Measurements from ENCODE around the gene TAF1B.

TAF1B gene

DNA sequence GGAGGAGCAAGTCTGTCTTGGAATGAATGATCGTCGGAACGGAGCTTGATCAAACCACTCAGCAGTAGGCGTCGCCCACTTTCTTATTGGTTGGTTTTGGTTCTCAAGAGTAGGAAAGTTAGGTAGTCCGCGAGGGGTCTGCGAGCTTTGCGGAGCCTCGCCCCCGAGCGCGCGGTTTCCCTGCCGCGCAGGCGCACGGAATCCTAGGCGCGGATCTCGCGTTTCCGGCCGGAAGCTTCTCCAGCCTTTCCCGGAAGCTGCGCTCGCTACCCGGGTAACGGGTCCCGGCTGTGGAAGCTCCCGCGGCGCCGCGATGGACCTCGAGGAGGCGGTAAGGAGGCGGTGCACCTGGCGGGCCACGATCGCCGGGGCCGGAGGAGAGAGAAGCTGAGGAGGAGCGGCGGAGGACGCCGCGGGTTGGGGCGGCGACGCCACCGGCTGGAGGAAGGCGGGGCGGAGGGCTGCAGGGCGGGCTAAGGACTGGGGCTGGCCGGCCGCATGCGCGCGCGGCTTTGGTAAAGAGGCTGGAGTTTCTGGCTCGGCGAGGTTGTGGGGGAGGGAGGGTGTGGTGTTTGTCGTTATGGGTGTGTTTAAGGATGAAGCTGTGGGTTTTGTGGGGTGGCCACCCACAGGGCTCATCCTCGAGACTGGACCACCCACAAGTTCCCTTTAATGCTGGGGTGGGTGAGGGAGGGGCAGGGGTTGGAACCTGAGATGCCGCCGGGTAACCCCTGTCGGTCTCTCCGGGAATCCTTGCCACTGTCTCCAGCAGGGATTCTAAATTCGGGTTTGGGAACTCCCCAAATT lies at the start of gene TAF1B:
TAF1B (plus strand) TSS at position 246 of the 807 bp plus-strand sequence; CDS start at position 314, 68 bp downstream.
- TF ChIP-seq, protein P1, sequence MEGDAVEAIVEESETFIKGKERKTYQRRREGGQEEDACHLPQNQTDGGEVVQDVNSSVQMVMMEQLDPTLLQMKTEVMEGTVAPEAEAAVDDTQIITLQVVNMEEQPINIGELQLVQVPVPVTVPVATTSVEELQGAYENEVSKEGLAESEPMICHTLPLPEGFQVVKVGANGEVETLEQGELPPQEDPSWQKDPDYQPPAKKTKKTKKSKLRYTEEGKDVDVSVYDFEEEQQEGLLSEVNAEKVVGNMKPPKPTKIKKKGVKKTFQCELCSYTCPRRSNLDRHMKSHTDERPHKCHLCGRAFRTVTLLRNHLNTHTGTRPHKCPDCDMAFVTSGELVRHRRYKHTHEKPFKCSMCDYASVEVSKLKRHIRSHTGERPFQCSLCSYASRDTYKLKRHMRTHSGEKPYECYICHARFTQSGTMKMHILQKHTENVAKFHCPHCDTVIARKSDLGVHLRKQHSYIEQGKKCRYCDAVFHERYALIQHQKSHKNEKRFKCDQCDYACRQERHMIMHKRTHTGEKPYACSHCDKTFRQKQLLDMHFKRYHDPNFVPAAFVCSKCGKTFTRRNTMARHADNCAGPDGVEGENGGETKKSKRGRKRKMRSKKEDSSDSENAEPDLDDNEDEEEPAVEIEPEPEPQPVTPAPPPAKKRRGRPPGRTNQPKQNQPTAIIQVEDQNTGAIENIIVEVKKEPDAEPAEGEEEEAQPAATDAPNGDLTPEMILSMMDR (IDR thresholded peaks at IDR 0.05; ENCODE audit: low read length), result no peak
- no peak for TF ChIP-seq EZH2 (IDR thresholded peaks at IDR 0.05; ENCODE audit: borderline replicate concordance, low read length)
- Histone ChIP-seq H3K27ac (ENCODE audit: low read depth, low read length, poor library complexity, severe bottlenecking) (peak within 1 kb of the TSS; percentile 56), H3K36me3 (ENCODE audit: insufficient read depth, low read length) (peaks cover 32% of the 10 kb centered on the region)

DNA sequence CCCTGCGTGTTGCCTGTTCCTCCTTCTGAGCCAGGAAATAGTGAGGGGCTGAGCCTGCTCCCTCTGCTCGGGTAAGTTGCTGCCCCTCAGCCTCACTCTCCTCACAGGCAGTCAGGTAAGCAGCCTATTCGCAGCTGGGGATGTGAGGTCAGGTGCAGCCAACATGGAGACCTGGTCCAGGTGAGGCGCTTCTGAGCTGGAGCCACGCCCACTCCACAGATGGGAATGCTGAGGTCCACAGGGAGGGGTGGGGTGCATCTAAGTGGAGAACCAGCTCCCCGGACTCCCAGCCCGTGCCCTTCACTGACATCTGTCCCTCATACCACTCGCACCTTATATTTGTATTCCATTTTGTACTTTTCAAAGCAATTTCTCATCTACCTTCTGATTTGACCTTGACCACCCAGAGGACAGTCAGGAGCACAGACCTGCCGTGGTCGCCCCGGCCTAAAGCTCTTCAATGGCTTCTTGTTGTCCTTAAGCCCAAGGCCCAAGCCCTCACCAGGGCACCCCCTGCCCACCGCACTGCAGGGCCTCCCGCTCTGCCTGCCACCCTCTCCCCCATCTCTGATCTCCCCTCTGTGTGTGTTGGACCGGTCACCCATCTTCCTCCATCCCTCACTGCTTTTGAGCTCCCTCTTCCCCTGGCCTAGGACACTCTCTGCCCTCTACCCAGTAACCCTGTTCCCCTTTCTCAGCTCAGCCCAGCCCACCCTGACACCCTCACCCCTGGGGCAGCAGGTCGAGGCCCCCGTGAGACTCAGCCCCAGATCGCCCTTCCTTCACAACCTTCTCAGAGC lies 49.2 kb upstream of the TAF1B start:
- Histone ChIP-seq H3K4me1 (ENCODE audit: insufficient read depth, low read length, severe bottlenecking) (peaks cover 4% of the 10 kb centered on the region), H2AFZ (ENCODE audit: low read length) (no peak overlapping the region), H3K79me2 (ENCODE audit: insufficient read depth, low read length) (no peaks in the 10 kb centered on the region), H3K9me3 (ENCODE audit: low read length) (no peaks in the 10 kb centered on the region), H3K36me3 (ENCODE audit: insufficient read depth, low read length) (no peaks in the 10 kb centered on the region; the same call in 1 of the 2 replicates), H3K27ac (ENCODE audit: low read depth, low read length, poor library complexity, severe bottlenecking) (no peak overlapping the region), H3K9me2 (ENCODE audit: low read depth, low read length) (no peaks in the 10 kb centered on the region), H3F3A (ENCODE audit: insufficient read depth, low read length) (no peaks in the 10 kb centered on the region), H3K27me3 (ENCODE audit: insufficient read depth, low read length) (peaks cover 14% of the 10 kb centered on the region), H3K4me3 (ENCODE audit: low read depth, low read length, poor library complexity, severe bottlenecking) (no peak overlapping the region), H3K9ac (ENCODE audit: low read length) (no peak overlapping the region), H3K4me2 (ENCODE audit: low read length) (no peak overlapping the region), H4K20me1 (ENCODE audit: insufficient read depth, low read length) (no peaks in the 10 kb centered on the region)
- TF ChIP-seq, protein P1 (IDR thresholded peaks at IDR 0.05; ENCODE audit: low read length), result no peak
- no peak for TF ChIP-seq EZH2 (IDR thresholded peaks at IDR 0.05; ENCODE audit: borderline replicate concordance, low read length)

More for the DNA sequence above, at the start of gene TAF1B:
- peaks cover 28% of the 10 kb centered on the region for H3K4me1 ChIP-seq (ENCODE audit: insufficient read depth, low read length, severe bottlenecking)
- peak within 1 kb of the TSS; percentile 87 for H3K9ac ChIP-seq (ENCODE audit: low read length)
- H3K4me3 ChIP-seq (ENCODE audit: low read depth, low read length, poor library complexity, severe bottlenecking), result peak within 1 kb of the TSS; percentile 76
- no peaks in the 10 kb centered on the region for H3K27me3 ChIP-seq (ENCODE audit: insufficient read depth, low read length)
- no peaks in the 10 kb centered on the region for H3F3A ChIP-seq (ENCODE audit: insufficient read depth, low read length)
- no peaks in the 10 kb centered on the region for H3K9me2 ChIP-seq (ENCODE audit: low read depth, low read length)
- H3K9me3 ChIP-seq (ENCODE audit: low read length), result no peaks in the 10 kb centered on the region
- peak within 1 kb of the TSS; percentile 8 for H2AFZ ChIP-seq (ENCODE audit: low read length)
- no peaks in the 10 kb centered on the region for H4K20me1 ChIP-seq (ENCODE audit: insufficient read depth, low read length)
- peak within 1 kb of the TSS; percentile 74 for H3K4me2 ChIP-seq (ENCODE audit: low read length)
- H3K79me2 ChIP-seq (ENCODE audit: insufficient read depth, low read length), result 0 out of 2 replicates have a peak, but pooled peaks cover 6% of the 10 kb centered on the region

DNA sequence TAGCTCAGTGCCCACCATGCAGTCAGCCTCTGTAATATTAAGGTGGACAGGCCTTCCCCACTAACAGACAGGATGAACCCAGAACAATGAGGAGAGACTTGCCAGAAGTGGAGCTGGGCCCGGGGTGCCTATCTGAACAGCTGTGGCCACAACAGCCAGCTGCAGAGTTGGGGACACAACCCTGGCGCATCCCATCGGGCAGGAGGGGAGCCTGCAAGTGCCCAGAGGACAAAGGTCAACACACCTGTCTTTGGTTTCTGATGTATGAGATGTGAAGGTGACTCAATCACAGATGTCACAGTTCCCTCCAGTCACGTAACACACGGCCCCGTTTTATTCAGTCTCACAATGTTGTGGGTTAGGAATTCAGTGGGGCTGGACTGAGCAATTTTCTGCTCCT lies 48.2 kb upstream of the TAF1B start:
- H3K4me3 ChIP-seq (ENCODE audit: low read depth, low read length, poor library complexity, severe bottlenecking), result no peak overlapping the region
- H3K4me1 ChIP-seq (ENCODE audit: insufficient read depth, low read length, severe bottlenecking), result peaks cover 4% of the 10 kb centered on the region
- H3K27ac ChIP-seq (ENCODE audit: low read depth, low read length, poor library complexity, severe bottlenecking), result no peak overlapping the region

More for the DNA sequence above, 48.2 kb upstream of the TAF1B start:
- no peaks in the 10 kb centered on the region for H3K9me3 ChIP-seq (ENCODE audit: low read length)
- TF ChIP-seq, protein P1 (IDR thresholded peaks at IDR 0.05; ENCODE audit: low read length), result no peak
- no peak for TF ChIP-seq EZH2 (IDR thresholded peaks at IDR 0.05; ENCODE audit: borderline replicate concordance, low read length)
- no peaks in the 10 kb centered on the region for H3F3A ChIP-seq (ENCODE audit: insufficient read depth, low read length)
- H4K20me1 ChIP-seq (ENCODE audit: insufficient read depth, low read length), result no peaks in the 10 kb centered on the region
- H2AFZ ChIP-seq (ENCODE audit: low read length), result no peak overlapping the region
- H3K9ac ChIP-seq (ENCODE audit: low read length), result no peak overlapping the region
- H3K79me2 ChIP-seq (ENCODE audit: insufficient read depth, low read length), result no peaks in the 10 kb centered on the region
- no peak overlapping the region for H3K4me2 ChIP-seq (ENCODE audit: low read length)
- H3K9me2 ChIP-seq (ENCODE audit: low read depth, low read length), result no peaks in the 10 kb centered on the region
- H3K27me3 ChIP-seq (ENCODE audit: insufficient read depth, low read length), result peaks cover 7% of the 10 kb centered on the region
- no peaks in the 10 kb centered on the region; the same call in 1 of the 2 replicates for H3K36me3 ChIP-seq (ENCODE audit: insufficient read depth, low read length)

All from OCI-LY1 (cell line).